Peyer's patch (tissue), 4 donors: ENCODE results near the gene KIAA0319L.

Experiments used
- CTCF ChIP-seq, 6 experiments: fragments of 450-650 bp in 4 of 6; fragments of 200-600 bp in 2 of 6; sonication (generic) in 1 of 6; IDR thresholded peaks; one replicate each; pipeline ENCODE4 v1.5.1; 2017 to 2019; ENCODE audit warnings: antibody characterized with exemption in 6 of 6, mild to moderate bottlenecking in 3 of 6, moderate library complexity in 1 of 6
- POLR2A ChIP-seq, 2 donors: fragments of 450-650 bp; IDR thresholded peaks; one replicate each; pipeline ENCODE4 v1.5.1; 2017; ENCODE audit warnings: antibody characterized with exemption in 2 of 2, mild to moderate bottlenecking in 2 of 2, moderate library complexity in 2 of 2

GRCh38 chr1:35535243-35535642 is 22.0 kb downstream of the KIAA0319L start:
- TF ChIP-seq CTCF (IDR thresholded peaks at IDR 0.05): no peak
- no peak for TF ChIP-seq POLR2A (IDR thresholded peaks at IDR 0.05)
